HG03025 (cell line): ENCODE measurements around the gene SPDL1.
A peak's percentile ranks its signal among the peaks of the same experiment; 100 is the strongest.

Experiments used
- ATAC-seq: cut with Tn5 transposase; IDR thresholded peaks from one replicate; pipeline ENCODE4 v1.9.1; 2021; ENCODE audit warnings: mild to moderate bottlenecking, moderate library complexity; ENCODE audit not compliant: unreplicated experiment, low FRiP score

Gene SPDL1

DNA sequence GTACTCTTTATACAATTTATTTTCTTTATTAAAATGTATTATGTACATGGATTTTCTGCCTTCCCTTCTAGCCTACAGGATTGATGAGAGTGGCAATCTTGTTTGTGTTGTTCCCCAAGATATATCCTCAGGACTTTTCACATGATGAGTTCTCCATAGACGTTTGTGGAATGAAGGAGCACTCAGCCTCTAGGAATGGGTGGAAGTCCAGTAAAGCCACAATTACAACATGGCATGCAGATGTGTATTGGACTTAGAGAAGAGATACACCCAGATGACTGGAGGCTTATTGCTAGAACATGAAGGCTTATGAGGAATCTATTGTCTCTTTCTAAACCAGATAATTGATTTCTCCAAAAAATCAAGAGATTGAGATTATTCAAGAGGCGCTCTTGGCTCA lies 45.3 kb downstream of the SPDL1 start:
- ATAC-seq, result no peak

DNA sequence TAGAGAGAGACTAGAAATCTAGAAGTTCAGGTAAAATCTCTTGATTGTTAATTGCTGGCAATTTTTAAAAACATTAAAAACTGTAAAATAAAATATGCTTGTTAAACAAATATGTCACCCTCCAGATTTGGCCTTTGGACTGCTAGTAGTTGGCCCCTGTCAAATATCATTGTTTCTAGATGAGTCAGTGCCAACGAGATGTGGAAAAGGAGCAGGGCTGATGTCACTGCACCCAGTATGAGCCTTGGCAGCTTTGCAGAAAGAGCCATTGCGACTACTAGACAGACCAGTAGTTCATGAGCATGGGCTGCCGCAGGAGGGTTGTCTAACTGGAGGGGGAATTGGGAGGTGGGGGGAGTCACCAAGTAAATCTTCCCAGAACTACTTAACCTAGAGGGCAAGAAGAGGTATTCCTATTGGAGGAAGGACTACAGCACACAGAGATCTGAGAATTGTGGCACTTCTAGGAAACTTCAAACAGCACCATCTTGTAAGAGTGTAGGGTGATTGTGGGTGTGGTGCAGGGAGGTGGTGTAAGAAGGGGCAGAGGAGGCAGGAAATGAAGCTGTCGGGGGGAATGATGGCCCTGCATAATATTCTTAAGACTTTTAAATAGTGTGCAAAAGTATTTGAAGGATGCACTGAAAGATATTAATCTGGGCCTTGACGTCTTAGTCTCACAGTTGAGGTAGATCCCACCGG lies 46.4 kb downstream of the SPDL1 start:
- ATAC-seq, result no peak

DNA sequence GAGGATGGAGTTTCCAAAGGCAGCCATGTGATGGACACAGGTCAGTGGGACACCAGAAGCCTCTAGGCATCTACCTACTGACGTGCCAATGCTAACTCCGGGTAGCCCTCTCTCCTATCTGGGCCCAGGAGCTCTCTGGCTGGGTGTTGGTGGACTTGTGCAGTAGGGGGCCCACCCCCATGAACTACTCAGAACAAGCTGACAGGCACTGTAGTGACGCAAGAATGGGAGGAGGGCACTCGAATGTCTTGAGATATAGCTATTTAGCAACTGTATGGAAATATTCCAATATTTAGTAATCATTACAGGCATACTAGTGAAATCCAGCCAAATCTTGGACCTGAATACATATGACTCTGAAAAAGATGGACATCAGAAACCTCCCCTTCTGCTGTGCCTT lies 47.8 kb downstream of the SPDL1 start:
- ATAC-seq, result no peak

DNA sequence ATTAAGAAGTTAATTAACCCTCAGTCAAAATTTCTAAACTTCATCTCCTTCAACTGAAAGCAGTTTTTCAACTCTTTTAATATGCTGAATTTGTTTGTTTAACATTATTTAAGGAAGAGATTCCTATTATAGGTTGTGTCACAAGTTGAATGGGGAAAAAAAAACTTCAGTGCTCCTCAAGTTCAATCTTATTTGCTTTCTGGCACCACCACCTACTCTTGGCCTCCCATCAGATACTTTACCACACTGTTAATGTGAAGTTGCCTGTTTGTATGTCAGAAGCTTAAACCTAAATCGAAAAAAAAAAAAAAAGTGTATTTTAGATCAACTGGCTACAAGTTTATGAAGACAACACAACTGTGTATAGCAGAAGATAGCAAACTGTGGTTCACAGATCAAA lies 49.4 kb downstream of the SPDL1 start:
- no peak for ATAC-seq

DNA sequence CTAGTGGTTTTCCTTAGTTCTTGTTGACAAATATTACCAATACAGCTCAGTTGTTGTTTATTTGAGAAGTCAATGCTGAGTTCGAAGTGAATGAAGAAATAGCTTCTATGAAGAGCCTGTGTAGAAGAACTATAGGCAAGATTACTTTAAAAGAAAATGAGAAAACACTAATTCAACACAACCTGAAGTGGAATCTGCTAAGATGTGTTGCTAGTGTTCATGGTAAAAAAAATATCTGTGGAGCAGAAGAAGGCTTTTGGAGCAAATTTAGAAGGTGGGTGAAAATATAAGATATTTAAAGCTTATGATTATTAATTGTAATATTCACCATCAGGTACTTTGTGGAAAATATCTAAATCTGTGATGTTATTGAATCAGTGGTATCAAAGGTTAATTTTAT lies 51.0 kb downstream of the SPDL1 start:
- ATAC-seq, result no peak

DNA sequence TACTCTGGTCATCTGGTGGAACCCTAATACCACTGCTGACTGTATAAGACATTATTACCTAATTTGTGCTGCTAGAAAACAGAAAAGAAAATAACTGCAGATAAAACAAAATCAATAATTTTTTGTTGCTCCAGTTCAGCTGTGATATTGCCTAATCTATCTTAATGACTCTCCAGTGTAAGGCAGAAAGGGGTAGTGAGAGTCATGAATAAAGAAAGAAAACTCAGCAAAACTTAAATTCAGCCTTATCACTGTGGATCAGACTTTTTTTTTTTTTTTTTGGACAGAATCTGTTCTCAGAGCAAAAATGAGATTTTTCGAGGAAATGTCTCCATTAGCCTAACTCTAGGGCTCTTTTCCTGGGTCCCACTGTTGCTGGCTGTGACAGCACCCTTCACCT lies 52.4 kb downstream of the SPDL1 start:
- ATAC-seq, result no peak

DNA sequence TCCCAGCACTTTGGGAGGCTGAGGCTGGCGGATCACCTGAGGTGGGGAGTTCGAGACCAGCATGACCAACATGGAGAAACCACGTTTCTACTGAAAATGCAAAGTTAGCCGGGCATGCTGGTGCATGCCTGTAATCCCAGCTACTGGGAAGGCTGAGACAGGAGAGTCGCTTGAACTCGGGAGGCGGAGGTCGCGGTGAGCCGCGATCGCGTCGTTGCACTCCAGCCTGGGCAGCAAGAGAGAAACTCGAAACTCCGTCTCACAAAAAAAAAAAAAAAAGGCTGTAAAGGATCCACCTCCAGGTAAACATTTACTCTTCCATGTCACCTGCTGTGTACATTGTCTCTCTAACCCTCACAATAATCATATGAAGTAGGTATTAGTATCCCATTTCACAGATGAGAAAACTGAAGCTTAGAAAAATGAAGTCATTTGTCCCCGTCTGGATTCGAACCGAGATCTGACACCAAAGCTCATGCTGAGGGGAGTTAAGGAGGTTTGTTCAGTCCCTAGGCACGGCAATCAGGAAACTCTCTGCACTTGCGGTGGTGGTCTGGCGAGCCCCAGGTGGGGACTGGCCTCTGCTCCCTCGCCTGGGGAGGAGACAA lies 53.0 kb downstream of the SPDL1 start:
- no peak for ATAC-seq

DNA sequence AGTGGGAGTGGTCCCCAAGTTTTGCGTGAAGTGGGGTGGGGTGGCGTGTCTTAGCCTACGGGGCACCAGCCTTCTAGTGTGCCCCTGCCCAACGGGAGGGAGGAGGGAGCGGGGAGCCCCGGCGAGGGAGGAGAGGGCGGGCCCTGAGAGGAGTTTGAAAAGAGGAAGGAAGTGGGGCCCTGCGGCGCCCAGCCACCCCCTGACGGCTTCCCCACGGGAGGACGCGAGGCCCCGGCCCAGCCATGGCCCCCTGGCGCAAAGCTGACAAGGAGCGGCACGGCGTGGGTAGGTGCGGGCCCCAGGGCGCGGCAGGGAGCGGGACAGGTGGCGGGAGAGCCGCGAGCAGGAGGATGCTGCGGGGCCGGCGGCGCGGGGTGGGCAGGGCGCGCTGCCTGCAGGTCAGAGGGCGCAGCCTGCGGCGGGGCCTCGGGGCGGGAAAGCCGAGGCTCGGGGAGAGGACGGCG lies 53.5 kb downstream of the SPDL1 start, which contains the start of gene DOCK2:
Gene DOCK2 (plus strand): TSS at position 191 of the 464 bp plus-strand sequence. CDS start 52 bp downstream, at position 243.
- ATAC-seq, result peak; percentile 91

DNA sequence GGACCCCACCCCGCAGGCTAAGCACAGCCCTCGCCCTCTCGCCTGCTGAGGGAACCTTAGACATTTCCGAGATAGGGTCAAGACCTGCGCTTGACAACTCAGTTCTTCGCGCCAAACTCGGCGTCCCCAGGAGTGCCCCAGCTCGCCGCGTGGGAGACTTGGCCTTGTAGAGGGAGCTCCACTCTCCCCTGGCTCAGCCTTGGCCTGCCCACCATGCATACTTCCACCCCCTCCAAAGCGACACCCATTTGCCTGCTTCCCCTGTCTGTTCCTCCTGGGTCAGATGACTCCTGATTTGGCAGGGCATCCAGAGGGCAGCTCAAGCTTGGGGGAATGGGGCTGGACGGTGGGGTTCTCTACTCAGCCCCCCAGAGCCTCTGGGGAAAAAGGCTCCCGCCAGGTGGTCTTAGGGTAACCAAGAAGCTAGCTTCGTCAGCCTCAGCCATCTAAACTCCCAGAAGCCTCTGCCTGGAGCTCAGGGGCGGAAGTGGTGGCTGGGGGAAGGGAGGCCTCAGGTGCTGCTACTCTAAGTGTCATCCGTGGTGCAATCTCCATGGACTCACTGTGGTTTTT lies 54.1 kb downstream of the SPDL1 start:
- ATAC-seq, result peak; percentile 65

DNA sequence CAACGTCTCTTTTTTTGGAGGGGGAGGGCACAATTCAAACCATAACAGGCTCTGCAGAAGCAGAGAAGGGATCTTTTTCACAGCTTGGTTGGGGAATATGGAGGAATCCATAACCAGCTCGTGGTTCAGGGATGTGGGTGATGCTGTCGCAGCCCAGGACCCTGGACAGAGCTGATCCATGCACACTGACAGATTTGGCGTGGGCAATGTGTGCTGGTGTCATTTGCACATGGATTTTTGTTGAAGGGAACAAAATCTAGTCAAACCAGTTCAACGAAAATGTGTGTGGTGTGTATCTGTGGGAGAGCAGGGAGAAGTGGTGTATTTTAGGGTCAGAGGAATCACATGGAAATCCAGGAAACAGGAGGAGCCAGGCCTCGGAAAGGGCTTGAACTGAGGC lies 57.7 kb downstream of the SPDL1 start:
- no peak for ATAC-seq

DNA sequence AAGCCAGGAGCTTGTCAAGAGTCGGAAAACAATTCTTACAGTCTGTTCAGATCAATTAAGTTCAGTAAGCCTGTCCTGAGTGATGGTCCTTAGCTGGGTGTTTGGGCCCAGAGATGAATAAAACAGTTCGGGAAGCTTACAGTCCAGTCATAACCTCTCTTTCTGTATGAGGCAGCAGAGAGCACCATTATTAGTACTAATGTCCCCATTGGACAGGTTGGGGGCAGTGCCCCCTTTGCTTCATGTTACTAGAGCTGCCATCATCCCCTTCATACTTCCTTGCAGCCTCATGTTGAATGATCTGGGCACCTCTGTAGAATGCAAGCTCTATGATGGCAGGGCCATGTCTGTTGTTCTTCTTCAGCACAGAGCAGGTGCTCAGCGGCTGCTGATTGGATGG lies 63.3 kb downstream of the SPDL1 start:
- no peak for ATAC-seq

DNA sequence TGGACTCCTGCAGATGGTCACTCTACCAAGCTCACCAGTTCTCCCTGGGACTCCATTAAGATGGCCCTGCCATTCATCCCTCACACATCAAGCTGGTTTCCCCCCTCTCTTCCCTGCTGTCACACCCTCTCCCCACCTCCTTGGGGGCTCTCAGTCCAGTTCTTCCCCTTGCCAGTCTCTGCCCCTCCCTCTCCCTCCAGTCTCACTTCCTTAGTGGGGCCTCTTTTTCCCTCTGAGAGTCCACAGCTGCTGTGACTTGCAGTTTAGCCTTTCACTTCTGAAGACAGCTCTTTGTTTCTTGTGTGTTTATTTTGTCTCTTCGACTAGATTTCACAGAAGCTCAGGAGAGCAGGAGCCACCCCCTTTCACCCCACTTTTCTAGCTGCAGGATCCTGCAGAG lies 64.0 kb downstream of the SPDL1 start:
- peak; percentile 41 for ATAC-seq

DNA sequence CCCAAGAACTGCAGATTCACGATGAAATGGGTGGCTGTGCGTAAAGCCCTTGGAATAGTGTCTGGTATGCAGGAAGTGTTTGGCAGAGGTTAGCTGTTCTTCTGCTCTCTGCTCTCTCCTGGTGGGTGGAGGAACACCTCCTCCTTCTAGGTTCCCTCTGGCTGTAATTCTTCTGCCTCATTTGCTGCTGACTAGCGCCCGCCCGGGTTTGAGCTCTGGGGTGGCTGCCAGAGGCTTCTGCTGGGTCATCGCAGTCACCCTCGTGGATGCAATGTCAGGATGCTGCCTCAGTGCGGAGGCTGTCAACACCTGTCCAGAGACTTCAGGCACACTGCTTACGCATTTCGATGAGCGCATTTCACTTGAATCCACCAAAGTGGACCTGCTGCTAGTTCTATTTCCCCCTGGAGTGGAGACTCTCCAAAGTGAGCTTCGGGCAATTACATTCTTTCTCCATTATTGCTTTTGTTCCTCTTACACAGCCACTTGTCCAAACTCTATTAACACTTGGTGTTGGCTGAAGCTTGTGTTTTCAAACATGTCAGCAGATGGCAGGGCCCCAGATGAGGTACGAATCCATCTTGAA lies 65.2 kb downstream of the SPDL1 start:
- ATAC-seq, result no peak

DNA sequence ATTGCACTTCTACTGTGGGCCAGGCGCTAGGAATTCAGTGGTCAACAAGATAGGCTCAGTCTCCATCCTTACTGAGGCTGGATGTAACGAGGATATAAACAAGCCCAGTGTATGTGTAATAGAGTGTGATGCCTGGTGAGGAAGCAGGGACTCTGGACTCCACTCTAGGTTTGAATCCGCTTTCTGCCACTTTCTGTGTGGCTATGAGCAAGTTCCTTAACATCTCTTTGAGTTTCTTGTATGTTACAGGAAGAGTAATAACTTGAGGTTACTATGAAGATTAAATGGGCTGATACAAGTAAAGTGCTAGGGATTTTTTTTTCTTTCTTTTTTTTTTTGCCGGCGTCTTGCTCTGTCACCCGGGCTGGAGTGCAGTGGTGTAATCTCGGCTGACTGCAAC lies 65.9 kb downstream of the SPDL1 start:
- no peak for ATAC-seq

DNA sequence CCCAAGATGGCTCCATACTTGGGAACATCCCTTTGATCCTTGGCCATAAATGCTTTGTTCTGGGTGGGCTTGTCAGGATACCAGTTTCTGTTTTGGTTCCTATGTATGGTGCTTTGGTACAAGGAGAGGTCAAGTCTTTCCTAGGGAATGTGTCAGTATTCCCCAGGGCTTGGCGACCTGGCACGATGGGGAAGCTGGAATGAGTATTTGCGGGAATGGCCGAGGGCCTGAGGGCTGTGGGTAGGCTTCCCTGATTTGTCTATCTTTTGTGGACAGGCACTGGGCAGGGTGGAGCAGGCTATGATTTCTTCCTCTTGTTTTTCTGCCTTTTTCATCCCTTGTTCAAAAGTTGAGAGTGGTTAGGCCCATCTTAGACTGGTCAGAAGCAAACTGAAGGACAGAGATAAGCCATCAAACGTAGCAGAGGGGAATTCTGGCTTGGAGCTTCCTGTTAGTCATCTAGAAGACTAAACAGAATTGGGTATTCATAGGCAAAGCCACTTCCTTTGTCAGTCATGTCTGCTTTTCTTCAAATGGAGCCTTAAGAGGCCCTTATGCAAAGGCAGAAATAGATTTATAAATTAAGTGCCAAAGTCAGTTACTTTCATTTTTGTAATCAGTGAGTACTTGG lies 67.2 kb downstream of the SPDL1 start:
- ATAC-seq, result no peak

DNA sequence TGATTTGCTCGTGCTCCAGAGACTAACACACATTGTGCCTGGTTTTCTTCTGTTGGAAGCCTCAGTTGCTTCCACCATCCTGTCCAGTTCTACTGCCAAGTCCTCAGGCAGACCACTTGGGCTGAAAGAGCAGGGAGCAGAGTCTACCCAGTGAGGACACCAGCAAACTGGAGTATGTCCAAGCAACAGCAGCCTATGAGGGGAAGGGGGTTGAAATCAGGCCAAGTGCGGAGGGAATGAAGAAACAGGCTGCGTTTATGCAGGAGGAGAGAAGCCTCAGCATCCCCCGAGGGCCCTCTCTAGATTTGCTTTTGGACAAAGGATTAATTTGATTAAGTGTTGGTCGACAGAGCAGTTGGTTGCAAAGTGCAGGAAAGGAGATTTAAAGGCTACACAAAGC lies 68.0 kb downstream of the SPDL1 start:
- ATAC-seq, result no peak

DNA sequence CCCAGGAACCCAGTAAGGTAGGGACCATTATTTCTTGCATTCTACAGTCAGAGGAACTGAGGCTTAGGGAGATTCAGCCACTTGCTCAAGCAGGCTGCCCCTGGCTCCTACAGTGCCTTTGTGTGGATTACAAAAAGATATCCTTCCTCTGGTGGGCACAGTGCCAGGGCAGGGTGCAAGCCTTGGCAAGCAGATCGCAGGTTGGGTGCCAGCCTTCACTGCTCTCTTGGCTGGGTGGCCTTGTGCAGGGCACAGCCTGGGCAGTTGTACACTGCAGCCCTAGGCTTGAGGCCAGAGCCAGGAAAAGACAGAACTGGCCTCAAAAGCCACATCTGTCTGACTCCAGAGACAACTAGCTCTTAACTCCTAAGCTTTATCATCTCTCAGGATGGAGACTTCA lies 68.5 kb downstream of the SPDL1 start:
- ATAC-seq, result no peak

DNA sequence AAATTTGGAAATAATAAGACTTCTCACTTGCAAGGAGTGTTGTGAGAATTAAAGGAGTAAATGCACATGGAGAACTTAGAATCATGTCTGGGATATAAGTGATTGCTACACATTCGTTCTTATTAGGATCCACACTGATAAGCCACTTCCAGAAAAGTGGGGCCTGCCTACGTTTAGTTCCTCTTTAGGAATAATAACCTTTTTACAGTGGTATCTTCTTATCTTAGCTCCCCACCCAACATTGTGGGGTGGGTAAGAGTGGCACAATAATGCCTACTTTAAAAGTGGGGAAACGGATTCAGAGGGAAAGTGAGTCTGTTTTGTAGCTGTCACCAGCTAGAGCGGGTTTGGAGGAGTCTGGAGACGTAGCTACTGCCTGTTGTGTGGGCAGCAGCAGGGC lies 69.5 kb downstream of the SPDL1 start:
- ATAC-seq, result no peak
